NCI-H524 treated with DMSO at 0.1 percent for 48 hours (cell line): ENCODE results near the gene NEAT1.

Experiments
- DNase-seq: peaks from one replicate; lab custom pipeline; 2025; lab: John Stamatoyannopoulos, UW

Gene NEAT1

GRCh38 chr11:65421794-65422632 is 585 bp upstream of the NEAT1 start:
- DNase-seq, result no peak

- no peak for DNase-seq
These were observed 1.1 kb downstream of the NEAT1 start for GRCh38 chr11:65423516-65424204.

- DNase-seq, result no peak
These were observed 1.9 kb downstream of the NEAT1 start for GRCh38 chr11:65424205-65425104.

GRCh38 chr11:65425105-65425970 is 2.7 kb downstream of the NEAT1 start:
- no peak for DNase-seq

GRCh38 chr11:65425971-65426838 is 3.6 kb downstream of the NEAT1 start:
- no peak for DNase-seq

- no peak for DNase-seq
These were observed 4.5 kb downstream of the NEAT1 start for GRCh38 chr11:65426839-65427690.

- no peak for DNase-seq
These were observed 5.3 kb downstream of the NEAT1 start for GRCh38 chr11:65427691-65428577.

- DNase-seq, result no peak
These were observed 6.0 kb downstream of the NEAT1 start for GRCh38 chr11:65428578-65429067.

- DNase-seq, result no peak
These were observed 6.6 kb downstream of the NEAT1 start for GRCh38 chr11:65429068-65429681.

GRCh38 chr11:65429724-65430405 is 7.3 kb downstream of the NEAT1 start:
- no peak for DNase-seq

- no peak for DNase-seq
These were observed 8.0 kb downstream of the NEAT1 start for GRCh38 chr11:65430406-65431217.

- no peak for DNase-seq
These were observed 9.0 kb downstream of the NEAT1 start for GRCh38 chr11:65431451-65432099.

GRCh38 chr11:65432100-65432650 is 9.6 kb downstream of the NEAT1 start:
- DNase-seq, result no peak

GRCh38 chr11:65432686-65433582 is 10.3 kb downstream of the NEAT1 start:
- DNase-seq, result no peak
